ENCODE results near the gene SENP8.

DNA sequence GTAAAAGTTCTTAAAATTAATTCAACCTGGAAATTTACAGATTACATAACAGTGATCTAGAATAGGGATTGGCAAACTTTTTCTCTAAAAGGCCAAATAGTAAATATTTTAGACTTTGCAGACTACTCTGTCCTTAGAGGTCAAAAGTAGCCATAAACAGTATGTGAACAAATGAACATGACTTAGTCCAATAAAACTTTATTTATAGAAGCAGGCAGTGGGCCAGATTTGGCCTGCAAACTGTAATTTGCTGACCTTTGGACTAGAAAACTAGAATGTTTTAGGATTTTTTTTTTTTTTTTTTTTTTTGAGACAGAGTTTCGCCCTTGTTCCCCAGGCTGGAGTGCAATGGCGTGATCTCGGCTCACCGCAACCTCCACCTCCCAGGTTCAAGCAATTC lies 12.1 kb downstream of the SENP8 start:
- TF ChIP-seq, protein P1, sequence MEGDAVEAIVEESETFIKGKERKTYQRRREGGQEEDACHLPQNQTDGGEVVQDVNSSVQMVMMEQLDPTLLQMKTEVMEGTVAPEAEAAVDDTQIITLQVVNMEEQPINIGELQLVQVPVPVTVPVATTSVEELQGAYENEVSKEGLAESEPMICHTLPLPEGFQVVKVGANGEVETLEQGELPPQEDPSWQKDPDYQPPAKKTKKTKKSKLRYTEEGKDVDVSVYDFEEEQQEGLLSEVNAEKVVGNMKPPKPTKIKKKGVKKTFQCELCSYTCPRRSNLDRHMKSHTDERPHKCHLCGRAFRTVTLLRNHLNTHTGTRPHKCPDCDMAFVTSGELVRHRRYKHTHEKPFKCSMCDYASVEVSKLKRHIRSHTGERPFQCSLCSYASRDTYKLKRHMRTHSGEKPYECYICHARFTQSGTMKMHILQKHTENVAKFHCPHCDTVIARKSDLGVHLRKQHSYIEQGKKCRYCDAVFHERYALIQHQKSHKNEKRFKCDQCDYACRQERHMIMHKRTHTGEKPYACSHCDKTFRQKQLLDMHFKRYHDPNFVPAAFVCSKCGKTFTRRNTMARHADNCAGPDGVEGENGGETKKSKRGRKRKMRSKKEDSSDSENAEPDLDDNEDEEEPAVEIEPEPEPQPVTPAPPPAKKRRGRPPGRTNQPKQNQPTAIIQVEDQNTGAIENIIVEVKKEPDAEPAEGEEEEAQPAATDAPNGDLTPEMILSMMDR (IDR thresholded peaks at IDR 0.05; ENCODE audit: low read depth, low read length, missing input control): no peak
- TF ChIP-seq RAD21 (IDR thresholded peaks at IDR 0.05): no peak
- TF ChIP-seq GABPA (IDR thresholded peaks at IDR 0.05 in 1 of 2, conservative IDR thresholded peaks at IDR 0.05 in 1 of 2): no peak
- TF ChIP-seq RXRA (IDR thresholded peaks at IDR 0.05): no peak
- TF ChIP-seq, protein P2, sequence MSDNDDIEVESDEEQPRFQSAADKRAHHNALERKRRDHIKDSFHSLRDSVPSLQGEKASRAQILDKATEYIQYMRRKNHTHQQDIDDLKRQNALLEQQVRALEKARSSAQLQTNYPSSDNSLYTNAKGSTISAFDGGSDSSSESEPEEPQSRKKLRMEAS (IDR thresholded peaks at IDR 0.05): no peak
- no peak for TF ChIP-seq SP1 (IDR thresholded peaks at IDR 0.05)
- no peak for TF ChIP-seq YY1 (IDR thresholded peaks at IDR 0.05)
- no peak for TF ChIP-seq EGR1 (IDR thresholded peaks at IDR 0.05; ENCODE audit: low read depth in 2 of 2)
